Fibroblast of lung (primary cell): ENCODE results near the gene MTR.

Experiments used
- CTCF ChIP-seq, 2 donors: IDR thresholded peaks in 1 of 2; conservative IDR thresholded peaks in 1 of 2; 1 replicate in 1 of 2; 2 replicates in 1 of 2; pipeline ENCODE4 v1.5.1; 2011 to 2012; ENCODE audit warnings: low read length in 2 of 2, control low read depth in 1 of 2, inconsistent platforms in 1 of 2, low read depth in 1 of 2, mild to moderate bottlenecking in 1 of 2
- EZH2 ChIP-seq: IDR thresholded peaks from 2 replicates; pipeline ENCODE4 v1.5.1; 2012; ENCODE audit warnings: low read length, control low read depth, mild to moderate bottlenecking; ENCODE audit errors: missing control alignments

- no peak for TF ChIP-seq CTCF (conservative IDR thresholded peaks at IDR 0.05 in 1 of 2, IDR thresholded peaks at IDR 0.05 in 1 of 2; ENCODE audit: low read depth in 1 of 2, low read length in 2 of 2)
- TF ChIP-seq EZH2: no peak
Observed at GRCh38 chr1:236942431-236942830, 147.3 kb downstream of the MTR start.
